GM12878 (cell line): ENCODE results near the gene CAPN7. TPM values are rescaled to one million over a fixed set of nuclear protein-coding genes. Genes with fewer than 3 reads are reported as not detected.

ENCODE experiments used
- ATF7 ChIP-seq: fragments of 450-650 bp; IDR thresholded peaks from 2 replicates; pipeline ENCODE4 v1.6.1; 2016; ENCODE audit warnings: low read depth, mild to moderate bottlenecking
- CBFB ChIP-seq: IDR thresholded peaks from 2 replicates; pipeline ENCODE4 v1.6.1; 2016; ENCODE audit warnings: antibody characterized with exemption, low read depth
- CHD1 ChIP-seq: IDR thresholded peaks from 2 replicates; pipeline ENCODE4 v1.6.1; 2012; ENCODE audit warnings: low read depth, low read length, improper control_type of control experiment
- EGR1 ChIP-seq, 2 experiments: IDR thresholded peaks; 1 replicate in 1 of 2; 2 replicates in 1 of 2; pipeline ENCODE4 v1.6.1; 2011 to 2012; ENCODE audit warnings: low read depth in 2 of 2, low read length in 2 of 2, borderline replicate concordance in 1 of 2, mild to moderate bottlenecking in 1 of 2, moderate library complexity in 1 of 2
- ESRRA ChIP-seq: IDR thresholded peaks from 2 replicates; pipeline ENCODE4 v1.6.1; 2012; ENCODE audit warnings: mild to moderate bottlenecking, low read length, improper control_type of control experiment
- FOXK2 ChIP-seq: fragments of 450-650 bp; IDR thresholded peaks from 2 replicates; pipeline ENCODE4 v1.6.1; 2017; ENCODE audit warnings: mild to moderate bottlenecking, moderate library complexity
- GABPA ChIP-seq: IDR thresholded peaks from 2 replicates; pipeline ENCODE4 v1.6.1; 2014; ENCODE audit warnings: antibody characterized with exemption, low read depth, mild to moderate bottlenecking, inconsistent platforms
- GATAD2B ChIP-seq: fragments of 450-650 bp; conservative IDR thresholded peaks from 2 replicates; pipeline ENCODE4 v1.6.1; 2017; ENCODE audit warnings: low read depth, mild to moderate bottlenecking, moderate library complexity
- HCFC1 ChIP-seq: fragments of 150-350 bp; IDR thresholded peaks from 2 replicates; pipeline ENCODE4 v1.6.1; 2014; ENCODE audit warnings: low read length
- HDAC2 ChIP-seq: fragments of 200-600 bp; sonication (generic); IDR thresholded peaks from 2 replicates; pipeline ENCODE4 v1.6.1; 2017
- JUND ChIP-seq: IDR thresholded peaks from 2 replicates; pipeline ENCODE4 v1.6.1; 2012; ENCODE audit warnings: low read depth, mild to moderate bottlenecking, low read length, improper control_type of control experiment, moderate library complexity
- KAT2A ChIP-seq: conservative IDR thresholded peaks from 2 replicates; pipeline ENCODE4 v1.6.1; 2011; ENCODE audit warnings: low read depth, low read length; ENCODE audit not compliant: control insufficient read depth
- MEF2B ChIP-seq: fragments of 450-650 bp; IDR thresholded peaks from 2 replicates; pipeline ENCODE4 v1.6.1; 2018; ENCODE audit warnings: mild to moderate bottlenecking, moderate library complexity; ENCODE audit not compliant: partially characterized antibody, poor library complexity, severe bottlenecking
- MLLT1 ChIP-seq: fragments of 450-650 bp; IDR thresholded peaks from 2 replicates; pipeline ENCODE4 v1.6.1; 2016; ENCODE audit warnings: mild to moderate bottlenecking
- PBX3 ChIP-seq: IDR thresholded peaks from 2 replicates; pipeline ENCODE4 v1.6.1; 2011; ENCODE audit warnings: mild to moderate bottlenecking, low read depth, low read length, moderate library complexity; ENCODE audit not compliant: insufficient replicate concordance
- RBBP5 ChIP-seq: fragments of 200-600 bp; sonication (generic); conservative IDR thresholded peaks from 2 replicates; pipeline ENCODE4 v1.6.1; 2016
- RELA ChIP-seq: fragments of 450-650 bp; IDR thresholded peaks from 2 replicates; pipeline ENCODE4 v1.8.0; 2014; ENCODE audit warnings: borderline replicate concordance; ENCODE audit not compliant: partially characterized antibody
- SMAD1 ChIP-seq: fragments of 450-650 bp; IDR thresholded peaks from 2 replicates; pipeline ENCODE4 v1.6.1; 2018; ENCODE audit warnings: mild to moderate bottlenecking, low read depth; ENCODE audit not compliant: partially characterized antibody
- STAT1 ChIP-seq: fragments of 450-650 bp; conservative IDR thresholded peaks from 2 replicates; pipeline ENCODE4 v1.6.1; 2014; ENCODE audit warnings: antibody characterized with exemption, mild to moderate bottlenecking
- TAF1 ChIP-seq: IDR thresholded peaks from 2 replicates; pipeline ENCODE4 v1.6.1; 2011; ENCODE audit warnings: mild to moderate bottlenecking, low read depth, low read length, borderline replicate concordance
- ZBTB4 ChIP-seq: fragments of 450-650 bp; formaldehyde crosslinking; IDR thresholded peaks from 2 replicates; pipeline ENCODE4 v1.4.0; 2022; ENCODE audit warnings: mild to moderate bottlenecking, moderate library complexity
- ZNF687 ChIP-seq: fragments of 450-650 bp; IDR thresholded peaks from 2 replicates; pipeline ENCODE4 v1.6.1; 2017; ENCODE audit warnings: mild to moderate bottlenecking, moderate library complexity
- polyA plus RNA-seq, 11 experiments: library from polyadenylated mRNA; depleted of rRNA in 4 of 11; unstranded in 6 of 11; stranded (reverse) in 5 of 11; fragments of >200 nt; fragmentation: Nextera tagmentation in 4 of 11; fragmentation: Illumina TruSeq in 1 of 11; extraction: Ambion mirVana in 4 of 11; extraction: Trizol in 1 of 11; gene quantifications; 1 replicate in 1 of 11; 2 replicates in 10 of 11; pipeline versions ENCODE4 v1.2.1 to v1.2.3, GENCODE V29; 2011 to 2016; ENCODE audit warnings: inconsistent platforms in 2 of 11, missing spikeins in 2 of 11, low read depth in 1 of 11
- total RNA-seq, 4 experiments: library from RNA; depleted of rRNA in 3 of 4; stranded (reverse); fragments of >200 nt in 3 of 4; fragmentation: Illumina TruSeq in 1 of 4; extraction: Trizol in 1 of 4; gene quantifications; 2 replicates each; pipeline versions ENCODE4 v1.2.1 to v1.2.3, GENCODE V29; 2013 to 2021

The CAPN7 gene
- total and polyA plus RNA-seq, 10 of the 15 experiments (the other 5 are each of a cell fraction or from before 2014, with no cell fraction given): 5.3 to 27.0 (median 18.2) TPM

GRCh38 chr3:15271785-15272381 lies 65.8 kb downstream of the CAPN7 start (continued):
- TF ChIP-seq ZNF687: peak; percentile 79
- TF ChIP-seq CBFB: peak; percentile 98
- TF ChIP-seq ESRRA: no peak
- peak; percentile 81 for TF ChIP-seq ATF7
- TF ChIP-seq RBBP5: no peak
- TF ChIP-seq HDAC2: no peak
- TF ChIP-seq HCFC1: no peak
- TF ChIP-seq KAT2A: no peak
- no peak for TF ChIP-seq FOXK2
- TF ChIP-seq MEF2B: peak; percentile 95
- 0 out of 2 replicates have a peak, but pooled peaks have one; percentile 31 for TF ChIP-seq GABPA
- peak; percentile 81 for TF ChIP-seq RELA
- TF ChIP-seq ZBTB4 (CRISPR knock-in tag): no peak
- no peak for TF ChIP-seq CHD1
- TF ChIP-seq SMAD1: no peak
- TF ChIP-seq PBX3: no peak
- TF ChIP-seq STAT1: no peak
- peak in 1 of 2 experiments; percentile 88; a peak in 2 of 3 replicates for TF ChIP-seq EGR1 (IDR thresholded peaks at IDR 0.05; ENCODE audit: borderline replicate concordance in 1 of 2, low read depth in 2 of 2, low read length in 2 of 2)
- TF ChIP-seq GATAD2B: peak; percentile 94
- TF ChIP-seq TAF1: no peak
- TF ChIP-seq JUND: no peak
- TF ChIP-seq MLLT1: peak; percentile 93
